Measurements from ENCODE around the gene FHOD3. TPM values are rescaled to one million over a fixed set of nuclear protein-coding genes. Genes with fewer than 3 reads are reported as not detected.

The FHOD3 gene
- total RNA-seq, 2 experiments from 2014 or later: not detected

DNA sequence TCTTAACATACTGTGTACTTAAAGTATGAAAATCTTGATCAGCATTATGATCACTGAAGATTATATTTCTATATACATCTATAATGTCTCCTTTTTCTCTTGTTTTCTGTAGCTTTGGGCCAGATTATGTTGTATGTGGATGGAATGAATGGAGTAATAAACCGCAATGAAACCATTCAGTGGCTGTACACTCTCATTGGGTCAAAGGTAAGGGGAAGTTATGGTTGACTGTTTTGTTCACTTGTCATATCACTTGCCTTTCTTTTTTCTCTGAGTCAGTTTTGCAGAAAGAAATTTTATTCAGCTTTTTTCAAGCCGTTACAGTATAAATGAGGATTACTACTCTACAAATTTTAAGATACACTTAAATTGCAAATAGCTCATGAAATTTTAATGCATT, 278.8 kb downstream of the FHOD3 start:
- DNase-seq: no peak
- Mint-ChIP-seq H3K36me3 (ENCODE audit: low read depth) (no peaks in the 10 kb centered on the region), H3K27me3 (no peaks in the 10 kb centered on the region), H3K9me3 (peaks cover 3% of the 10 kb centered on the region), H3K4me1 (ENCODE audit: low read depth) (no peaks in the 10 kb centered on the region), H3K27ac (no peak overlapping the region), H3K4me3 (no peak overlapping the region)
- intact Hi-C loops (cut with micrococcal nuclease): loop anchor here (10.0 kb wide), 1 partner anchor 272 kb away; no protein-coding TSS in a partner anchor
- ATAC-seq: no peak
- TF ChIP-seq, protein P1, sequence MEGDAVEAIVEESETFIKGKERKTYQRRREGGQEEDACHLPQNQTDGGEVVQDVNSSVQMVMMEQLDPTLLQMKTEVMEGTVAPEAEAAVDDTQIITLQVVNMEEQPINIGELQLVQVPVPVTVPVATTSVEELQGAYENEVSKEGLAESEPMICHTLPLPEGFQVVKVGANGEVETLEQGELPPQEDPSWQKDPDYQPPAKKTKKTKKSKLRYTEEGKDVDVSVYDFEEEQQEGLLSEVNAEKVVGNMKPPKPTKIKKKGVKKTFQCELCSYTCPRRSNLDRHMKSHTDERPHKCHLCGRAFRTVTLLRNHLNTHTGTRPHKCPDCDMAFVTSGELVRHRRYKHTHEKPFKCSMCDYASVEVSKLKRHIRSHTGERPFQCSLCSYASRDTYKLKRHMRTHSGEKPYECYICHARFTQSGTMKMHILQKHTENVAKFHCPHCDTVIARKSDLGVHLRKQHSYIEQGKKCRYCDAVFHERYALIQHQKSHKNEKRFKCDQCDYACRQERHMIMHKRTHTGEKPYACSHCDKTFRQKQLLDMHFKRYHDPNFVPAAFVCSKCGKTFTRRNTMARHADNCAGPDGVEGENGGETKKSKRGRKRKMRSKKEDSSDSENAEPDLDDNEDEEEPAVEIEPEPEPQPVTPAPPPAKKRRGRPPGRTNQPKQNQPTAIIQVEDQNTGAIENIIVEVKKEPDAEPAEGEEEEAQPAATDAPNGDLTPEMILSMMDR (IDR thresholded peaks at IDR 0.05): no peak
- ChIA-PET CTCF (no interaction called here), POLR2A (no interaction called here)

DNA sequence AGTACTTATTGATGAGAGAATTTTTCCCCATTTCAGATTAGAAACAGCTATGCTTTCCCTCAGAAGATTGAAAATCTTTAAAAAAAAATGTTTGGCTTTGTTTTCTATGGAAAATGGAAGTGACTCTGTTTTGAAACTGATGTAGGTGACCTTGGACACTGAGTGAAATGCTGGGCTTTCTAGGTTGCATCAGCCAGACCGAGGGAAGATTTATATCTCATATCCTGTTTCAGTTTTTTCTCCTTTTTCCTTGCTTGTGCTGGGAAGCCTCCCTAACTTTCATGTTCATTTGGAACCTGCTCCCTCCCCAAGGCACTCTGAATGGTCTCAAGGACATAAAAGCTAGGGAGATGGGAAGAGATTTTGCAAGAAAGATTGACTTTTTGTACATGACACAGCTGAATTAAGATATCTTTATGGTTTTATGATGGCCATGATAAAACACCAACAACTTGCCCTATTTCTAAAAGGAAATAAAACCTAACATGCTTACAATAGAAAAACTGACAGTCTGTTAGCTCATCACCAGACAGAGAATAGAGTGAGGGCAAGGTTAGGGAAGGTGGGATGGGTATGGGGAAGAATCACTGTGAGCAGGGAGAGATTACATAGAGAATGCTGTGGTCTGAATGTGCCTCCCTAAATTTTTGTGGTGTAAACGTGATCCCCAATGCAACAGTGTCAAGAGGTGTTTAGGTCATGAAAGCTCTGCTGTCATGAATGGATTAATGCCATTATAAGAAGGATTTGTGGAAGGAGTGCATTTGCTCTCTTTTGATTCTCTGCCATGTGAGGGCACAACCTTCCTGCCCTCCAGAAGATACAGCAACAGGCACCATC, 281.6 kb downstream of the FHOD3 start:
- TF ChIP-seq, protein P1 (IDR thresholded peaks at IDR 0.05): no peak
- Mint-ChIP-seq H3K4me3 (no peak overlapping the region), H3K4me1 (ENCODE audit: low read depth) (no peaks in the 10 kb centered on the region), H3K36me3 (ENCODE audit: low read depth) (no peaks in the 10 kb centered on the region), H3K27me3 (no peaks in the 10 kb centered on the region), H3K9me3 (peaks cover 3% of the 10 kb centered on the region), H3K27ac (no peak overlapping the region)
- DNase-seq (no peak), ATAC-seq (no peak)
- ChIA-PET CTCF (no interaction called here), POLR2A (no interaction called here)
- intact Hi-C loops (cut with micrococcal nuclease): loop anchor here (10.0 kb wide), 1 partner anchor 274 kb away; no protein-coding TSS in a partner anchor

DNA sequence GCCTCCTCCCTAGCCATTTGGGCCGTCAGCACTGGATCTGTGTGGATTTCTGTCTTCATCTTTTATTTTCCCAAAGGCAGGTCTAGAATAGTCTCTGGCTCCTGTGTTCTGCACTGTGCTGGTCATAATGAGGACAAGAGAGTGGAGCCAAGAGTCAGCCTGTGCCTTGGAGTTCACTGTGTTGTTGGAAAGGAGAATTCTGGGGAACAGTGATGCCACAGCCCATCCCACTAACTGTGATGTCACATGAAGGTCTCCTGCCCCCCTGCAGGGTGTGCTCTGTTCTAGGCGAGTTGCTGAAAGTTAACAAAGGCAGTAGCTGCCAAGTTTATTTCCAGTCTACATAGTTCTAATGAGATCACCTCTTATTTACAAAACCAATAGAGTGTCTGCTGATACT, 282.8 kb downstream of the FHOD3 start:
- Mint-ChIP-seq H3K9me3 (peaks cover 3% of the 10 kb centered on the region), H3K4me3 (no peak overlapping the region), H3K27ac (no peak overlapping the region), H3K4me1 (ENCODE audit: low read depth) (no peaks in the 10 kb centered on the region), H3K36me3 (ENCODE audit: low read depth) (no peaks in the 10 kb centered on the region), H3K27me3 (no peaks in the 10 kb centered on the region)
- ChIA-PET POLR2A (no interaction called here), CTCF (no interaction called here)
- no peak for ATAC-seq
- DNase-seq: no peak
- TF ChIP-seq, protein P1 (IDR thresholded peaks at IDR 0.05): no peak
- intact Hi-C loops (cut with micrococcal nuclease): no loop called here

DNA sequence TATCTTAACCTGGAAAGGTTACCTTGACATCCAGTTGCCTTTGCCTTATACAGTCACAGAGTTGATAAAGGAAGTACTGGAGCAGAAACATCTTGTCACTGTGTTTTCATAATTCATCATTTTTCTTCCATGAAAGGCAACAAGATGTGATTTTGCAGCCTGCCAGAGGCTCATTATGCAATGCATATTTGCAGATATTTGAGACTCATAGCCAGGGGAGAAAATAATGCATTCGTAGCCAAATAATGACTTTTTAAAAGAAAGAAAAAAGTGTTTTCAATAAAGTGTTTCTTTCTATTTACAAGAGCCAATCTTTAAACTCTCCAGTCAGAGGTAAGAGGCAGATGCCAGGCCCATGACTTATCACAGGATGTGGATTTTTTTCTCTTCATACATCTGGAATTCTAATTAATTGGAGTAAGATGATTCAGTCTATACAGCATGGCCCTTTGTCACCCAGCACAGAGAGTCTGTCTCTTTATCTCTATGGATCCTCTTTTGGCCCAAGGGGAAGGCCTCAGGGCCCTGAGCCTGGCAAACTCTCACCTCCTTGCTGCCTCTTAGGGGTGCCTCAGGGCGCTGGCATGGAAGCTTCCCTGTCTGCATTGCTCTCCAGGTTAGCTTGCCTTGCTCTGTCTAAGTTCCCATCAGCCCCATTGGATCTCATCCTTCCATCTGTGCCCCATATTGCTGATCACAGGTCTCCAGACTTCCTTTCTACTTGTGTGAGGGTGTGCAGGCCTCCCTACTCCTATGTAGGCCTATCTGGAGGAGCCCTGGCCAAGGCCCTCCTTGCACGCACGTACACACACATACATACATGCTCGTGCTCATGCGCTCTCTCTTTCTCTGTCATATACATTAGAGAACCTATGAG, 283.6 kb downstream of the FHOD3 start:
- intact Hi-C loops (cut with micrococcal nuclease): no loop called here
- H3K4me3 Mint-ChIP-seq: no peak overlapping the region
- peaks cover 3% of the 10 kb centered on the region for H3K9me3 Mint-ChIP-seq
- TF ChIP-seq, protein P1 (IDR thresholded peaks at IDR 0.05): no peak
- H3K36me3 Mint-ChIP-seq (ENCODE audit: low read depth): no peaks in the 10 kb centered on the region
- H3K27me3 Mint-ChIP-seq: no peaks in the 10 kb centered on the region
- DNase-seq (no peak), ATAC-seq (no peak)
- ChIA-PET CTCF (no interaction called here), POLR2A (no interaction called here)
- no peaks in the 10 kb centered on the region for H3K4me1 Mint-ChIP-seq (ENCODE audit: low read depth)
- no peak overlapping the region for H3K27ac Mint-ChIP-seq
